Hematopoietic multipotent progenitor cell treated with erythropoietin and hydrocortisone succinate and interleukin-3 and kit ligand, for 17 days (in vitro differentiated cells): ENCODE results near the gene METTL3.

Experiments
- DNase-seq: peaks from one replicate; pipeline ENCODE4 v3.0.0-alpha.2; 2015; ENCODE audit warnings: low spot score

METTL3 gene

DNA sequence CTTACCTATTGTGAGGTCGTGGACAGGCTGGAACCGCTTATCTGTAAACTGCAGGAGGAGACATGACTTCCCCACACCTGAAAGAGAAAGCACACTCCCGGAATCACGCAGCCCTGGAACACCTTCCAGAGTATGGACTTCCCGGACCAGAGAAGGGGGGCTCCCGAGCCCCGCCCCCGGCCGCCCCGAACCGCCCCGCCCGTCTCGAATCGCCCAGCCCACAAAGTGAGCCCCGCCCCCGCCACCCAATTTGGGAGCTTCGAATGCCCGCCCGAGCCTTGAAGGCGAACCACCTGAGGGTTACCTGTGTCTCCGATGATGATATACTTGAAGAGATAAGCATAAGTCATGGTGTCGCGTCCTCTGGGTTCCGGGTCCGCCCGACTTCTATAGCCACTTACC lies 34.6 kb downstream of the METTL3 start:
- no peak for DNase-seq

GRCh38 chr14:21475767-21476522 lies 35.2 kb downstream of the METTL3 start:
- DNase-seq, result peak; percentile 36

DNA sequence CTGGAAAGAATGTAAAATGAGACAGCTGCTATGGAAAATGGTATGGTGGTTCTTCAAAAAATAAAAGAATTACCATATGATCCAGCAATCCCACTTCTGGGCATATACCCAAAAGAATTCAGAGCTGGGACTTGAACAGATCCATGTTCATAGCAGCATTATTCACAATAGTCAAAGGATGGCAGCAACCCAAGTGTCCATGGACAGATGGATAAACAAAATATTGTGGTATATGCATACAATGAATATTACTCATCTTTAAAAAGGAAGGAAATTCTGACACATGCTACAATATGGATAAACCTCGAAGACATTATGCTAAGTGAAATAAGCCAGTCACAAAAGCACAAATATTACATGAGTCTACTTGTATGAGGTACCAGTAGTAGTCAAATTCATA lies 43.5 kb downstream of the METTL3 start:
- no peak for DNase-seq

DNA sequence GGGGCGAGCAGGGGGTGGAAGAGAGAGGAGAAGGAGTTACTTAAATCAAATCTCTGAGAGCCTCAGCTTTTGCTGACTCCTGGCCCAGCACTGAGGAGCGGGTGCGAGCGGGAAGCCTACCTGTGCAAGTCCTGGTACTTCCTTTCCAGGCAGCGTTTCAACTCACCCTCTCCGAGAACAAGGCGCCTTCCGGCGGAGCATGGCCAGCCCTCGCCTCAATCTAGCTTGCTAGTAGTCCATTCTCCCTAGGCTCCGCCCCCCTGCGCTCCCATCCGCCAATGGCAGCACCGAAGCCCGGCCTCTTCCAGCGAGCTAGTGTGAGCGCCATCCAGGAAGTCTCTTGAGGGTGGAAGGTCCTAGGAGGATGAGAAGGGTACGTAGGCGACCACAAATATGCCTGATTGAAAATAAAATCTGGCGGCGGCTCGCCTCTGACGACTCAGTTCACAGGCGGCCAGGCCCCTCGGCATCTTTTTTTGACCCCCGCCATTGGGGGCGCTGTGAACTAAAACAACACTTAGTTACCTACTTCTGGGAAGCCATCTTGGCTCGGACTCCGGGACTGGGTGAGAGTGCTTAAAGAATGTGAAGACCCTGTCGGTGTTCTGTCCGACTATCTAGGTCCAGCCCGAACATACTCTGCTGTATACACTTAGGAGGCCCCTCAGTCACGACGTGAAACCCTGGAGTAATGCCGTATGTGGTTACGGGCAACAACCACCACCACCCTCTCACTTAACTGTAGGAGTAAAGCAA lies 55.0 kb downstream of the METTL3 start, which contains the start of gene CHD8:
TSS of gene CHD8 (minus strand) at position 212 of the 756 bp plus-strand sequence. CDS start 24,480 bp downstream, outside the sequence.
- peak; percentile 99 for DNase-seq

DNA sequence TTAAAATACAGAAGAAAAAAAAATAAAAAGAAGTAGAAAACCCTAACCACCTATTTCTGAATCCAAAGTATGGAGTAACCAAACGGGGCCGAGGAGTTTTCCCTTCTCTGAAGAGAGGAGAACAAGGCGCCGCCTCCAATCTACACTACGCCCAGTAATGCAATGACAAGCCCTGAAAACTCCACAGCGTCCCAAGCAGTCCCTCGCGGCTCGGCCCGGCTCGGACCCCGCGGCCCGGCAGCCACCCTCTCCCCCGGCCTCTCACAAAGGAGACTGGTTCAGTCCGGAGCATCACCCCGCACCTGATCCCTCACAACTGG lies 55.6 kb downstream of the METTL3 start:
- no peak for DNase-seq

- peak; percentile 17 for DNase-seq
These were observed 56.1 kb downstream of the METTL3 start for GRCh38 chr14:21454843-21455544.

GRCh38 chr14:21449899-21450216 lies 61.3 kb downstream of the METTL3 start:
- DNase-seq, result no peak
